HepG2 (cell line): Measurements from ENCODE around the gene CMTM8.

Experiments
- CEBPB ChIP-seq: IDR thresholded peaks from 2 replicates; pipeline ENCODE4 v1.6.1; 2011; ENCODE audit warnings: low read depth, low read length, improper control_type of control experiment, borderline replicate concordance
- HMG20A ChIP-seq: IDR thresholded peaks from 2 replicates; pipeline ENCODE4 v1.6.1; 2016; ENCODE audit warnings: borderline replicate concordance
- JARID2 ChIP-seq: sonication (generic); formaldehyde crosslinking; IDR thresholded peaks from 2 replicates; pipeline ENCODE4 v1.8.1; 2023; ENCODE audit warnings: missing genetic modification reagents, inconsistent platforms; ENCODE audit not compliant: insufficient replicate concordance
- NFE2L2 ChIP-seq: fragments of 150-350 bp; IDR thresholded peaks from 2 replicates; pipeline ENCODE4 v1.6.1; 2014; ENCODE audit warnings: low read length
- RFX5 ChIP-seq: IDR thresholded peaks from 2 replicates; pipeline ENCODE4 v1.6.1; 2011; ENCODE audit warnings: low read depth, low read length, improper control_type of control experiment
- RXRA ChIP-seq: sonication (generic); formaldehyde crosslinking; IDR thresholded peaks from 2 replicates; pipeline ENCODE4 v1.5.1; 2020; ENCODE audit warnings: missing genetic modification reagents
- SIX1 ChIP-seq: sonication (generic); formaldehyde crosslinking; IDR thresholded peaks from 2 replicates; pipeline ENCODE4 v1.4.0; 2020; ENCODE audit warnings: missing genetic modification reagents, borderline replicate concordance
- SOX5 ChIP-seq: IDR thresholded peaks from 2 replicates; pipeline ENCODE4 v1.6.1; 2016; ENCODE audit warnings: borderline replicate concordance
- ZC3H13 ChIP-seq: sonication (generic); formaldehyde crosslinking; IDR thresholded peaks from 2 replicates; pipeline ENCODE4 v1.8.1; 2023; ENCODE audit warnings: mild to moderate bottlenecking, missing genetic modification reagents, moderate library complexity
- ZKSCAN1 ChIP-seq: fragments of 150-350 bp; IDR thresholded peaks from 2 replicates; pipeline ENCODE4 v1.6.1; 2014; ENCODE audit warnings: low read length
- ZNF17 ChIP-seq: sonication (generic); formaldehyde crosslinking; IDR thresholded peaks from 2 replicates; pipeline ENCODE4 v1.5.0; 2020; ENCODE audit warnings: mild to moderate bottlenecking, missing genetic modification reagents
- ZNF441 ChIP-seq: sonication (generic); formaldehyde crosslinking; IDR thresholded peaks from 2 replicates; pipeline ENCODE4 v1.7.0; 2021; ENCODE audit warnings: missing genetic modification reagents, borderline replicate concordance
- ZNF781 ChIP-seq: sonication (generic); formaldehyde crosslinking; IDR thresholded peaks from 2 replicates; pipeline ENCODE4 v1.5.1; 2020; ENCODE audit warnings: borderline replicate concordance, mild to moderate bottlenecking, missing genetic modification reagents; ENCODE audit errors: not compliant biosample characterization
- TF ChIP-seq, protein P1 (sequence below): sonication (generic); formaldehyde crosslinking; IDR thresholded peaks from 2 replicates; pipeline ENCODE4 v1.5.0; 2020; ENCODE audit warnings: missing genetic modification reagents

DNA sequence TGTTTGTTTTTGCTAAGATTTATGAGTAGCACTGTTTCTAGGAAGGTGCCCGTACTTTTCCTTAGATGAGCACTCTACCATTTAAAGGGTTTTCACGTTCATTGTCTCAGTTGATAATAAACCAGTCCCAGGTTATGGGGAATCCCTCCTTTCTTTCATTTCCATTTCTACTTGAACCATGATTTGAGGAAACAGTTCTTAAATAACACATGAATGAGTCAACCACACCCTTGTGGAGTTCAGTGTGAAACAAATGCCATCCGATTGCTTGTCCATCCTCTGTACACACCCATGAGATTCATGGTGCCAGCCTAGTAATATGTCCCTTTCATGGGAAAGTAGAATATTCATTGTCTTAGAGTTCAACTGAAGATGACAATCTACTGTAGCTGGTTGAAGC, 23.1 kb downstream of the CMTM8 start:
- no peak for TF ChIP-seq CEBPB
- no peak for TF ChIP-seq ZNF17 (CRISPR knock-in tag)
- TF ChIP-seq ZKSCAN1: no peak
- no peak for TF ChIP-seq SIX1
- no peak for TF ChIP-seq NFE2L2
- TF ChIP-seq JARID2: no peak
- TF ChIP-seq ZNF441 (CRISPR knock-in tag): no peak
- no peak for TF ChIP-seq HMG20A (CRISPR knock-in tag)
- TF ChIP-seq ZC3H13 (CRISPR knock-in tag): no peak
- no peak for TF ChIP-seq RFX5
- no peak for TF ChIP-seq ZNF781 (CRISPR knock-in tag)
- TF ChIP-seq, protein P1, sequence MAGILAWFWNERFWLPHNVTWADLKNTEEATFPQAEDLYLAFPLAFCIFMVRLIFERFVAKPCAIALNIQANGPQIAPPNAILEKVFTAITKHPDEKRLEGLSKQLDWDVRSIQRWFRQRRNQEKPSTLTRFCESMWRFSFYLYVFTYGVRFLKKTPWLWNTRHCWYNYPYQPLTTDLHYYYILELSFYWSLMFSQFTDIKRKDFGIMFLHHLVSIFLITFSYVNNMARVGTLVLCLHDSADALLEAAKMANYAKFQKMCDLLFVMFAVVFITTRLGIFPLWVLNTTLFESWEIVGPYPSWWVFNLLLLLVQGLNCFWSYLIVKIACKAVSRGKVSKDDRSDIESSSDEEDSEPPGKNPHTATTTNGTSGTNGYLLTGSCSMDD (CRISPR knock-in tag): no peak
- TF ChIP-seq SOX5 (CRISPR knock-in tag): no peak
- TF ChIP-seq RXRA (CRISPR knock-in tag): no peak
